Right cardiac atrium (tissue), 5 donors: ENCODE measurements around the gene CLEC7A. TPM values are rescaled to one million over a fixed set of nuclear protein-coding genes. Genes with fewer than 3 reads are reported as not detected.

Experiments used
- ATAC-seq, 2 donors: fragments of 200-7000 bp; cut with Tn5 transposase; one replicate each; pipeline versions ENCODE4 v1.8.0 to v1.9.1; 2020; ENCODE audit warnings: moderate library complexity in 2 of 2, mild to moderate bottlenecking in 1 of 2
- DNase-seq, 3 donors: peaks; one replicate each; pipeline ENCODE4 v3.0.0-alpha.2; 2020
- H3K27ac ChIP-seq: one replicate; pipeline ENCODE4 v1.5.1; 2013; ENCODE audit warnings: mild to moderate bottlenecking, low read length, control low read depth, moderate library complexity
- H3K27me3 ChIP-seq: one replicate; pipeline ENCODE4 v1.6.1; 2013; ENCODE audit not compliant: control insufficient read depth, insufficient read depth
- H3K4me1 ChIP-seq: one replicate; pipeline ENCODE4 v1.6.1; 2013; ENCODE audit warnings: low read length; ENCODE audit not compliant: control insufficient read depth, insufficient read depth
- H3K4me3 ChIP-seq: one replicate; pipeline ENCODE4 v1.5.1; 2013; ENCODE audit warnings: low read length, control low read depth
- H3K9me3 ChIP-seq: one replicate; pipeline ENCODE4 v1.6.1; 2013; ENCODE audit warnings: low read length; ENCODE audit not compliant: control insufficient read depth
- WGBS: extraction: QIAGEN DNeasy Blood & Tissue Kit; methylation state at CpG from one replicate; pipeline ENCODE4 v1.1.7; 2013; 5-methylcytosine and 5-hydroxymethylcytosine counted together
- intact Hi-C, 4 donors: fragments of 100-400 bp; cut with DNase I; formaldehyde crosslinking; loops; one replicate each; pipeline versions ENCODE4 v1.11.0 to v1.14.0; 2022 to 2023
- polyA plus RNA-seq: library from polyadenylated mRNA; stranded (reverse); fragments of 200-250 nt; gene quantifications from one replicate; pipeline ENCODE4 v1.2.3, GENCODE V29; 2013
- total RNA-seq, 4 donors: library from RNA; stranded (reverse); fragmentation: NEBNext Ultra II Directional; extraction: Animal tissue kit (Norgen Biotek cat#: 25700); gene quantifications; one replicate each; pipeline ENCODE4 v1.2.1, GENCODE V29; 2021
- donor health status: healthy with polysubstance abuse.
- donor health status: DM: no; HTN: yes; CAD: no.
- donor health status: DM: no; HTN: no; CAD: no.
- donor health status: DM: no; HTN: yes; CAD: no; lungs with severe emphysema.
- donor health status: DM: yes; HTN: yes; CAD: no.

CLEC7A gene
- total and polyA plus RNA-seq, 5 donors = 2.4 to 14.9 (median 10.0) TPM

DNA sequence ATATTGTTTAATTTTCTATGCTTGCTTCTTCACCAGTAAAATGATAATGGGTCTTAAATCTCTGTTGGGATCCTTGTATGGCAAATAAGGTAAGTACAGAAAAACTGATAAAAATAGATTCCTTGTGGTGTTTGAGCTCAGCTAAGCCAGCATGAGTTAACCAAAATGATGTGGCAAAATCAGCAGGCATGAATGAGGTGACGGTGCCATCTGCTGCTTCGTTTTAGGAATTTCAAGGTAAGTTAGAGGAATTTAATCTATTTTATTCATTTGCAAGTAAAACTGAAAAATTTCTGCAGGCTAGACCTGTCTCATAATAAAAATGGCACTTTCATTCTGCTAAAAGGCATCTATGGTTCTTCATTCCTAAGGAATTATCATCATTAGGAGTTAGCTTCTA is 10.0 kb upstream of the CLEC7A start:
- no peaks in the 10 kb centered on the region for H3K27me3 ChIP-seq
- H3K4me1 ChIP-seq = no peaks in the 10 kb centered on the region
- ATAC-seq = peak; percentile 62 to 67
- no peak overlapping the region for H3K27ac ChIP-seq
- intact Hi-C loops = loop anchor here in 1 of 4 donors (10.0 kb wide), 1 partner anchor 395 kb away; no protein-coding TSS in a partner anchor
- H3K9me3 ChIP-seq = no peaks in the 10 kb centered on the region
- peak; percentile 25 to 51 (median 40) for DNase-seq
- 9% methylated on average over 2 of the region's 2 CpGs for WGBS
- no peak overlapping the region for H3K4me3 ChIP-seq

DNA sequence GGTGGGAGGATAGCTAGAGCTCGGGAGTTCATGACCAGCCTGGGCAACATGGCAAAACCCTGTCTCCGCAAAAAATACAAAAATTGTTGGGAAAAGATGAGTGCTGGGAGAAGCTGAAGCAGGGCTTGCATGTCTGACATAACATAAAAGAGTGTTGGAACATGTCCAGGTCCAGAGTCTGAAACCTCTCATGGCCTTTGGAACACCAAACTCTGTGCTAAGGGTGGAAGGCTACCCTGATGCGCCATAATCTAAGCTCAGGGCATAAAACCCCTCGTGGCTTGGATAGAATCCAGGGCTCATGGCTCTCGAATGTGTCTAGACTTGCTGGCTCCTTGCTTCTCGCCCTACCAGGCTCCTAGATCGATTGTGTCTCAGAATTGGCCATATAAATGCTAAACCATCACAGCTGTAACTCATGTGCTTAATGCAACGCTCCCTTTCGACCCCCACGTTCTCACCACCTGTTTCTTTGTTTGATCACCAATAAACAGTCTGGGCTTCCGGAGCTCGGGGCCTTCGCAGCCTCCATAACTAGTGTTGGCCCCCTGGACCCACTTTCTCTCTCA is 6.7 kb upstream of the CLEC7A start:
- DNase-seq (no peak), ATAC-seq (no peak)
- Histone ChIP-seq H3K4me3 (no peak overlapping the region), H3K27me3 (no peaks in the 10 kb centered on the region), H3K9me3 (no peaks in the 10 kb centered on the region), H3K27ac (no peak overlapping the region), H3K4me1 (no peaks in the 10 kb centered on the region)
- WGBS = 79% methylated on average over 13 of the region's 13 CpGs
- intact Hi-C loops = loop anchor here in 2 of 4 donors (5.0 kb wide), 2 partner anchors 99 to 104 kb away; partner anchors contain the start of gene CLEC9A (in 1 of the 2)

DNA sequence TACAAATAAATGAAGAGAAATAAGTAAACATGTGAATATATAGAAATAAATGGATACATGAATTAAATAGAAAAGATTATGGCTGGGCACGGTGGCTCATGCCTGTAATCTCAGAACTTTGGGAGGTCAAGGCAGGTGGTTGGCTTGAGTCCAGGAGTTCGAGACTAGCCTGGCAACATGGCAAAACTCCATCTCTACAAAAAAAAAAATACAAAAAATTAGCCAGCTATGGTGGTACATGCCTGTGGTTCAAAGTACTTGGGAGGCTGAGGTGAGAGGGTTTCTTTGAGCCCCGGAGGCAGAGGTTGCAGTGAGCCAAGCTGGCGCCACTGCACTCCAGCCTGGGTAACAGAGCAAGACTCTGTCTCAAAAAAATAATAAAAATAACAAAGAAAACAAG is 5.1 kb upstream of the CLEC7A start:
- H3K9me3 ChIP-seq = no peaks in the 10 kb centered on the region
- DNase-seq (no peak), ATAC-seq (no peak)
- H3K27me3 ChIP-seq = no peaks in the 10 kb centered on the region
- no peak overlapping the region for H3K4me3 ChIP-seq
- H3K27ac ChIP-seq = no peak overlapping the region
- H3K4me1 ChIP-seq = no peaks in the 10 kb centered on the region
- WGBS = 65% methylated on average over 4 of the region's 4 CpGs
- intact Hi-C loops = loop anchor here in 2 of 4 donors (5.0 kb wide), 2 partner anchors 98 to 103 kb away; partner anchors contain the start of gene CLEC9A (in 1 of the 2)

DNA sequence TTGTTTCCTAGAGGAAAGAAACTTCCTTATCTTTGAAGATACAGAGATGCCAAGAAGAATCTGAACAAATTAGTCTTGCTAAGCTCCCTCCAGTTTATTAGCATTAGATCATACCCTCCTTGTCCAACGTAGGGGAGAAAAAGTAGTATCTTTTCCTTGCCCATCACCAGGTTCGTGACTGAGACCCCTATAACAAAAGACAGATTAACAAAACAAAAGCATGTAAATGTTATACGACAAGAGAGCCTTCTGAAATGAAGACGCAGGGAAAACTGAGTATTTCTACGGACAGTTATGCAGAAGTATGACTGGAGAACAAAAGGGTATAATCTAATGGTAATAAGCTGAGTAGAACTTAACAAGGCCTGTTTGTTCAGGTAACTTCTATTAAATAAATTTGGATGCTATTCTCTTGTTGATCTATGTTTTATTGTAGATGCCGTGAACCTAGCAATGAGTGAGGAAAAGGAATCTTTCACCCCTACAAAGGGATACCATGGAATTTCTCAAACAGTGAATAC is 2.9 kb upstream of the CLEC7A start:
- WGBS = 68% methylated on average over 6 of the region's 6 CpGs
- intact Hi-C loops = no loop called here
- ATAC-seq = no peak

DNA sequence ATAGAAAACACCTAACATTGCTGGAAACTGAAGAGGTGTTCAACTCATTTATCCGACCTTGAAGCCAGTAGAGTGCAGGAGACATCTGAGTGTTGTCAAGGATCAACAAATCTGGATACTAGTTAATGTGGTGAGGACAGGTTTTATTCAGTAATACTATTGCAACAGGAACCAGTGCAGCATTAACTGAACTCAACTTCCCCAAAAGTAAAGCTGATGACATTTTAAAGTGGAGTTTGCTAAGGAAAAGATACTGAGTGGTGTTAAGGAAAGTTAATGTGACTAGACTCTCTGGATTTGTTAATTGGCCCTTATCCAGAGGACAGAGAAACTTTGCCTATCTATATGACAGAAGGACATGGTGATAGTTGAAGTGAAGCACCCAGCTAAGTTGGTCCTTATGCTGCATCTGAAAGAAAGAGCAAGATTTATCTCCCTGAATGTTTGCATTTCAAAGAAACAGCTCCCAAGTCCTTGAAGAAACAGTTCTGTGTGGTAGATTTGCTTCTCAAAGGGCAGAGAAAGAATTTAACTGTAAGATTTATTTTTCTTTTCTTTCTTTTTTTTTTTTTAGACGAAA is 1.2 kb upstream of the CLEC7A start:
- intact Hi-C loops = no loop called here
- DNase-seq = no peak
- Histone ChIP-seq H3K27me3 (no peaks in the 10 kb centered on the region), H3K9me3 (no peaks in the 10 kb centered on the region), H3K27ac (no peak overlapping the region), H3K4me3 (no peak overlapping the region), H3K4me1 (no peaks in the 10 kb centered on the region)
- WGBS = 42% methylated on average over 2 of the region's 2 CpGs
- peak; percentile 37 to 72 for ATAC-seq

More for the DNA sequence above, 2.9 kb upstream of the CLEC7A start:
- no peaks in the 10 kb centered on the region for H3K9me3 ChIP-seq
- DNase-seq = no peak
- no peak overlapping the region for H3K27ac ChIP-seq
- H3K4me3 ChIP-seq = no peak overlapping the region
- no peaks in the 10 kb centered on the region for H3K27me3 ChIP-seq
- no peaks in the 10 kb centered on the region for H3K4me1 ChIP-seq

DNA sequence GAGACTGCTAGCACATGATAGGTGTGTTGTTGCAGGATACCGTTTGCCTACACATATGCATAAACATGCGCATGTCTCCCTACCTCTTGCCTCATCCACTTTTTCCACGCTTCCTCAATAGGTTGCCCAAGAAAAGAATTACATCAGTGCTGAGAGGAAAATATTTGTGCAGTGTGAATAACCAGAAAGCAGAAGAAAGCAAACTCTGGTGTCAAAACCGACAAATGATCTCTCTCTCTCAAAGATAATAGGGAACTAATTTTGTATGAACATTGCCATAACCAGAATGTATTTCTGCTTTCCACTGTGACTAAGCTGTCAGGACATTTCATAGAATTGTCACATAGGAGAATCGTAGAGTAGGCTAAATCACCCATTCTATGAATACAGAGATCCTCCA is 1.3 kb downstream of the CLEC7A start:
- intact Hi-C loops = no loop called here
- Histone ChIP-seq H3K4me3 (peak overlapping the region; percentile 23), H3K4me1 (no peaks in the 10 kb centered on the region), H3K9me3 (no peaks in the 10 kb centered on the region), H3K27me3 (no peaks in the 10 kb centered on the region), H3K27ac (no peak overlapping the region)
- ATAC-seq (peak in 1 of 2 donors; percentile 49), DNase-seq (no peak)
- WGBS = 71% methylated on average over 5 of the region's 5 CpGs

DNA sequence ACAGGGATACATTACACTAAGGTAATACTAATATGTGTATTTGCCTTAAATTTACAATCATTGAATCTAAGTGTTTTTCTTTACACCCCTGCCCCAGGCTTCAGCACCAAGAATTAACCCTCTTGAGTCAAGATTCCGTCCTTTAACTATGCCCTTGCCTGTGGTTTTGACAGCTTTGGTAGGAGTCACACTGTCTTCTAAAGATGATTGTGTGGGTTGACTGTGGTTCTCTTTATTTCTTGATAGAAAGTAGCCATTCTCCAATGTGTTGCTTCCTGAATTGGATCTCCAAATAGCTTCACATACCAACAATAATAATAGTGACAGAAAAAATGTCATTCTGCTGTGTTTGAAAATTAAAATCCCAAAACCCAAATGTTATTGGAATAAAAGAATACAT is 3.6 kb downstream of the CLEC7A start:
- intact Hi-C loops = no loop called here
- no peak for ATAC-seq
- Histone ChIP-seq H3K27me3 (no peaks in the 10 kb centered on the region), H3K4me1 (no peaks in the 10 kb centered on the region), H3K4me3 (no peak overlapping the region), H3K27ac (no peak overlapping the region), H3K9me3 (no peaks in the 10 kb centered on the region)
- 72% methylated on average over 1 of the region's 1 CpG for WGBS
- no peak for DNase-seq

DNA sequence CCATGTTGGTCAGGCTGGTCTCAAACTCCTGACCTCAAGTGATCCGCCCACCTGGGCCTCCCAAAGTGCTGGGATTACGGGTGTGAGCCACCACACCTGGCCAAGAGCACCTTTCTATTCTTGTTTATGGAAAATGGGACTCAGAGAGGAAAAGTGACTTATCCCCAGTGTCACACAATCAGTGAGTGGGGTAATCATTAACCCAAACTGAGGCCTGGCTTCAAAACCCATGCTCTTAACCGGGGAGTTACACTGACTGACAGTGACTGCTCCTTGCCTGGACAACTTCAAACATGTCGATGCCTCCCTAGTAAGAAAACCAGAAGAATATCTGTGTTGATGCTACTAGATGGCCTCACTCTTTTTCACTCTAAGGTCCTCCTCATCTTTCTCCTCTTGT is 7.3 kb downstream of the CLEC7A start:
- no peak overlapping the region for H3K27ac ChIP-seq
- 84% methylated on average over 4 of the region's 4 CpGs for WGBS
- H3K4me1 ChIP-seq = no peaks in the 10 kb centered on the region
- DNase-seq (no peak), ATAC-seq (no peak)
- H3K9me3 ChIP-seq = no peaks in the 10 kb centered on the region
- no peaks in the 10 kb centered on the region for H3K27me3 ChIP-seq
- intact Hi-C loops = no loop called here
- H3K4me3 ChIP-seq = no peak overlapping the region

DNA sequence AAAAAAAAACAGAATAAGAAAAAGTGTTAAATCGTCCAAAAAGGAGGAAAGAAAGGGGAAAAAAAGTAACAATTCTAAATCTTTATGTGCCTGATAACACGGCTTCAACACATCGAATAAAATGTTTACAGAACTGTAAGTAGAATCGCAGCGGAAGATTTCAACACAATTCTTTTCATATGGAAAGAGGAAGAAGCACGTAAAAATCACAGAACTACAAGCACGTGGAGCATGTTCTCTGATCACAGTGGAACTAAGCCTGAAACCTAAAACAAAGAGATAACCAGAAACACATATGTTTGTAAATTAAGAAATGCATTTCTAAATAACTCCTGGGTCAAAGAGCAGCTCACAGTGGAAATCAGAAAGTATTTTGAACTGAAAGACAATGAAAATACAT is 8.7 kb downstream of the CLEC7A start:
- no peak for DNase-seq
- Histone ChIP-seq H3K27me3 (no peaks in the 10 kb centered on the region), H3K4me3 (no peak overlapping the region), H3K9me3 (no peaks in the 10 kb centered on the region), H3K4me1 (no peaks in the 10 kb centered on the region), H3K27ac (no peak overlapping the region)
- ATAC-seq = no peak
- intact Hi-C loops = no loop called here
- 62% methylated on average over 7 of the region's 7 CpGs for WGBS

DNA sequence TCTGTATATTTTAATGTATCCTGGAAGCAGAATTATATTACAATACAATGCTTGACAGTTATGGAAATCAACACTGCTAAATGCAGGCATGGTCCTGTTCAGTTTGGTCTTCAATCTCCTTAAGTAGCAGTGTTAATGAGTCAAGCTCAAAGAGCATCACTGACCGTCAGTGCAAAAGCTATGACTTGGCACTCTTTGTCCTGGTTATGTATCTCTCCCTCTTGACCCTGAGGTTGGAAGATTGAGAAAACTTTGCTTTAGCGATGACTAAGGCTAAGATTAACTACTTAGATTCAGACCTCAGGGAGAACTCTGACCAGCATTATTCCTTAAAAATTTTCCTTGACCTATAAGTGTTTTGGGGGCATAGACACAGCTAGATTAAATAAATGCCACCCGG is 10.9 kb downstream of the CLEC7A start:
- ATAC-seq (no peak), DNase-seq (no peak)
- Histone ChIP-seq H3K9me3 (no peaks in the 10 kb centered on the region), H3K4me1 (no peaks in the 10 kb centered on the region), H3K27me3 (no peaks in the 10 kb centered on the region), H3K27ac (no peak overlapping the region), H3K4me3 (no peak overlapping the region)
- 69% methylated on average over 3 of the region's 3 CpGs for WGBS
- intact Hi-C loops = no loop called here

DNA sequence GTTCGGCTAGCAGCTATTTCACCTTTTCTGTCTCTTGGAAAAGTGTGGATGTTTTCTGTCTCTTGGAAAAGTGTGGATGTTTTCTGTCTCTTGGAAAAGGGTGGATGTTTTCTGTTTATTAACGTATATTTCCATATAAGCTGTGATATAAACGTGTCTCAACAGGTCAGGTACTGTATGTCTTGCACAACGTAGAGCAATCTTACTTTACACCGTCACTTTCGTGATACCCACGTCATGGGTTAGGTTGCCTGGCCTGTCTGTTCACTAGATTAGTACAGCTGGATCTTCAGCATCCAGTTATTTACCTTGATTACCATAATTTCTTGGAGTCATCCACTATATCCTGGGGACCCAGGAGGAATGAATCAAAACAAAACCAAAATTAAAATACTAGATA is 14.1 kb downstream of the CLEC7A start:
- H3K4me3 ChIP-seq = no peak overlapping the region
- H3K27ac ChIP-seq = no peak overlapping the region
- ATAC-seq = no peak
- DNase-seq = no peak
- no peaks in the 10 kb centered on the region for H3K4me1 ChIP-seq
- no peaks in the 10 kb centered on the region for H3K27me3 ChIP-seq
- intact Hi-C loops = no loop called here
- 92% methylated on average over 7 of the region's 7 CpGs for WGBS
- H3K9me3 ChIP-seq = no peaks in the 10 kb centered on the region
